DND-41 (cell line): ENCODE data around the gene RBM39.

ENCODE experiments used
- EZH2 ChIP-seq: IDR thresholded peaks from 3 replicates; pipeline ENCODE4 v1.6.1; 2012; ENCODE audit warnings: borderline replicate concordance, low read depth, mild to moderate bottlenecking, moderate library complexity, low read length, inconsistent platforms; ENCODE audit not compliant: severe bottlenecking
- TF ChIP-seq, protein P1 (sequence below): IDR thresholded peaks from 2 replicates; pipeline ENCODE4 v1.5.1; 2012; ENCODE audit warnings: borderline replicate concordance, low read length, moderate library complexity, mild to moderate bottlenecking; ENCODE audit not compliant: poor library complexity, severe bottlenecking; ENCODE audit errors: extremely low read depth

DNA sequence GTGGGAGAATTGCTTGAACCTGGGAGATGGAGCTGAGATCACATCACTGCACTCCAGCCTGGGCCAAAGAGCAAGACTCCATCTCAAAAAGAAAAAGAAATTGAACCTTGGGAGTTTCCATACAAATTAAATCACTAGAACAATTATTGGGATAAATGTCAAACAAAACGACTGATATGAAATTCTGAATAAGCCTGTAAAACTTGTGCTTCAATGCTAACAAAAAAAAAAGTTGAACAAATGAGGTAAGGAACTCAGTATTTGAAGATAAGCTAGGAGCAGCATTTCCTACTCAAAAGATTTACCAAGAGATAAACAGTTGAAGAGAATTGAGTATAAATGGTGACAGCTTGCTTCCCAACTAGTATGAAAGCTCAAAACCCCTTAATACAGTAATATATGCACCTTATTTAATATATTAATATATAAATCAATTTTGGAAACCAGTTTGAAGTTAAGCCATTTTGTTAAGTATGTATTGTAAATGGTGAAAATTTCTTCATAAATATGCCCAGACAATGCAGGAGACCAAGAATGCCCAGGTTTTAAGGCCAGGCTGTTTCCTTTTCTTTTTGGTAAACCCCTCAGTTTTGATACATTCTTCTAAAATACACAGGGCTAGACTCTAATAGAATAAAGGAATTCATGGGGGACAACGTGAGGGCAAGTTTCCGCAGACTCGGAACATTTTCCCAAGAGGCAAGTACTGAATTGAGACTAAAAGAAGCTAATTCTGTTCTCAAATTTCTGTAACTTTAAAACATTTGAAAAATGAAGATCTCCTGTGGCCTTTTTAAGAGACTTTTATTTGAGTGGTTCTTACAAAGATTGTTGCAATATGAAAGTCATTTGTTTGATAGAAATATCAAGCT, 39.0 kb downstream of the RBM39 start:
- TF ChIP-seq, protein P1, sequence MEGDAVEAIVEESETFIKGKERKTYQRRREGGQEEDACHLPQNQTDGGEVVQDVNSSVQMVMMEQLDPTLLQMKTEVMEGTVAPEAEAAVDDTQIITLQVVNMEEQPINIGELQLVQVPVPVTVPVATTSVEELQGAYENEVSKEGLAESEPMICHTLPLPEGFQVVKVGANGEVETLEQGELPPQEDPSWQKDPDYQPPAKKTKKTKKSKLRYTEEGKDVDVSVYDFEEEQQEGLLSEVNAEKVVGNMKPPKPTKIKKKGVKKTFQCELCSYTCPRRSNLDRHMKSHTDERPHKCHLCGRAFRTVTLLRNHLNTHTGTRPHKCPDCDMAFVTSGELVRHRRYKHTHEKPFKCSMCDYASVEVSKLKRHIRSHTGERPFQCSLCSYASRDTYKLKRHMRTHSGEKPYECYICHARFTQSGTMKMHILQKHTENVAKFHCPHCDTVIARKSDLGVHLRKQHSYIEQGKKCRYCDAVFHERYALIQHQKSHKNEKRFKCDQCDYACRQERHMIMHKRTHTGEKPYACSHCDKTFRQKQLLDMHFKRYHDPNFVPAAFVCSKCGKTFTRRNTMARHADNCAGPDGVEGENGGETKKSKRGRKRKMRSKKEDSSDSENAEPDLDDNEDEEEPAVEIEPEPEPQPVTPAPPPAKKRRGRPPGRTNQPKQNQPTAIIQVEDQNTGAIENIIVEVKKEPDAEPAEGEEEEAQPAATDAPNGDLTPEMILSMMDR, result no peak
- TF ChIP-seq EZH2, result no peak
